H1 (cell line): ENCODE results near the gene ADCY1. TPM values are rescaled to one million over a fixed set of nuclear protein-coding genes. Genes with fewer than 3 reads are reported as not detected.

Source experiments
- ATF3 ChIP-seq: IDR thresholded peaks from 2 replicates; pipeline ENCODE4 v1.6.1; 2011; ENCODE audit warnings: low read depth, mild to moderate bottlenecking, low read length; ENCODE audit not compliant: insufficient read depth
- CHD1 ChIP-seq: IDR thresholded peaks from 2 replicates; pipeline ENCODE4 v1.6.1; 2012; ENCODE audit warnings: low read depth, low read length, improper control_type of control experiment
- GABPA ChIP-seq: IDR thresholded peaks from 2 replicates; pipeline ENCODE4 v1.6.1; 2011; ENCODE audit warnings: mild to moderate bottlenecking, low read length, moderate library complexity, borderline replicate concordance; ENCODE audit not compliant: insufficient read depth
- polyA plus RNA-seq, 7 experiments: library from polyadenylated mRNA; depleted of rRNA in 3 of 7; stranded (reverse) in 5 of 7; unstranded in 2 of 7; fragments of >200 nt in 5 of 7; fragments of 200-250 nt in 2 of 7; gene quantifications; 1 replicate in 5 of 7; 2 replicates in 1 of 7; 4 replicates in 1 of 7; pipeline versions ENCODE4 v1.2.1 to v1.2.3, GENCODE V29; 2011 to 2013; ENCODE audit warnings: missing spikeins in 2 of 7, mixed read lengths in 2 of 7
- total RNA-seq: library from RNA; stranded (reverse); fragmentation: NEBNext Ultra II Directional; extraction: Animal tissue kit (Norgen Biotek cat#: 25700); gene quantifications from 2 replicates; pipeline ENCODE4 v1.2.1, GENCODE V29; 2021

ADCY1 gene
- total and polyA plus RNA-seq, 2 of the 8 experiments (the other 6 are each of a cell fraction or from before 2014, with no cell fraction given) = 7.9 to 26.9 TPM

- no peak for TF ChIP-seq GABPA
- TF ChIP-seq ATF3 = no peak
- TF ChIP-seq CHD1 = no peak
These were observed 15.9 kb downstream of the ADCY1 start (continued) for GRCh38 chr7:45589915-45590678.
